Naive thymus-derived CD4-positive, alpha-beta T cell (primary cell): ENCODE results near the gene NUDT4. TPM values are rescaled to one million over a fixed set of nuclear protein-coding genes. Genes with fewer than 3 reads are reported as not detected.
"Not testable (repeated sequence)": the region's sequence is repeated elsewhere in the genome, so short reads cannot be mapped to it uniquely, and the experiment has no call there.

Experiments
- ATAC-seq: fragments of 150-1000 bp; cut with Tn5 transposase; 2 replicates; pipeline ENCODE4 v1.10.0; 2021; ENCODE audit warnings: mild to moderate bottlenecking, moderate library complexity
- CTCF ChIA-PET: fragments of 350-600 bp; sonication (Branson Sonifier 250); formaldehyde crosslinking; loops from one replicate; lab custom pipeline; 2021; ENCODE audit warnings: antibody characterized with exemption; lab: Charles Lee
- POLR2A ChIA-PET: fragments of 350-600 bp; sonication (Branson Sonifier 250); formaldehyde crosslinking; loops from one replicate; lab custom pipeline; 2021; ENCODE audit warnings: antibody characterized with exemption, inconsistent platforms; lab: Charles Lee
- DNase-seq, 9 donors: peaks; one replicate each; pipeline versions ENCODE4 v3.0.0 to v3.0.0-alpha.2; 2020 to 2022; ENCODE audit warnings: mixed read lengths in 1 of 9
- H3K27ac ChIP-seq: one replicate; pipeline ENCODE4 v1.7.0; 2013; ENCODE audit warnings: mild to moderate bottlenecking, low read depth, low read length, moderate library complexity
- H3K27me3 ChIP-seq, 2 donors: one replicate each; pipeline ENCODE4 v1.7.0; 2013; ENCODE audit warnings: low read length in 2 of 2, mild to moderate bottlenecking in 2 of 2, moderate library complexity in 2 of 2; ENCODE audit not compliant: control insufficient read depth in 2 of 2, insufficient read depth in 2 of 2
- H3K36me3 ChIP-seq, 3 experiments: 1 replicate in 2 of 3; 2 replicates in 1 of 3; pipeline ENCODE4 v1.7.0; 2013; ENCODE audit warnings: low read length in 3 of 3, mild to moderate bottlenecking in 3 of 3, moderate library complexity in 1 of 3; ENCODE audit not compliant: insufficient read depth in 3 of 3, control insufficient read depth in 2 of 3
- H3K4me1 ChIP-seq, 2 donors: one replicate each; pipeline ENCODE4 v1.7.0; 2013; ENCODE audit warnings: low read length in 2 of 2, mild to moderate bottlenecking in 2 of 2, moderate library complexity in 1 of 2; ENCODE audit not compliant: control insufficient read depth in 2 of 2, insufficient read depth in 2 of 2
- H3K4me3 ChIP-seq: 2 replicates; pipeline ENCODE4 v1.7.0; 2013; ENCODE audit warnings: mild to moderate bottlenecking, low read length
- H3K9me3 ChIP-seq, 3 experiments: 1 replicate in 2 of 3; 2 replicates in 1 of 3; pipeline ENCODE4 v1.7.0; 2013; ENCODE audit warnings: low read length in 3 of 3; ENCODE audit not compliant: control insufficient read depth in 2 of 3
- H3K27ac Mint-ChIP-seq, 9 donors: one replicate each; pipeline ENCODE4 v1.8.0; 2020 to 2022; ENCODE audit warnings: mixed read lengths in 9 of 9, mild to moderate bottlenecking in 8 of 9, moderate library complexity in 5 of 9, inconsistent platforms in 2 of 9
- H3K27me3 Mint-ChIP-seq, 5 donors: one replicate each; pipeline ENCODE4 v1.8.0; 2021 to 2022; ENCODE audit warnings: mixed read lengths in 5 of 5, mild to moderate bottlenecking in 1 of 5
- H3K36me3 Mint-ChIP-seq, 5 donors: one replicate each; pipeline ENCODE4 v1.8.0; 2020 to 2022; ENCODE audit warnings: mixed read lengths in 5 of 5, mild to moderate bottlenecking in 3 of 5, inconsistent platforms in 1 of 5
- H3K4me1 Mint-ChIP-seq, 7 donors: one replicate each; pipeline ENCODE4 v1.8.0; 2020 to 2022; ENCODE audit warnings: mixed read lengths in 7 of 7, mild to moderate bottlenecking in 3 of 7, inconsistent platforms in 1 of 7
- H3K4me3 Mint-ChIP-seq, 10 donors: one replicate each; pipeline ENCODE4 v1.8.0; 2020 to 2022; ENCODE audit warnings: mild to moderate bottlenecking in 10 of 10, mixed read lengths in 10 of 10, moderate library complexity in 6 of 10, inconsistent platforms in 2 of 10
- H3K9me3 Mint-ChIP-seq, 11 donors: one replicate each; pipeline ENCODE4 v1.8.0; 2020 to 2022; ENCODE audit warnings: mixed read lengths in 11 of 11, mild to moderate bottlenecking in 4 of 11, inconsistent platforms in 1 of 11, moderate library complexity in 1 of 11
- intact Hi-C, 2 donors: fragments of 100-400 bp; cut with micrococcal nuclease; formaldehyde crosslinking; loops; one replicate each; pipeline ENCODE4 v1.15.1; 2023
- polyA plus RNA-seq, 2 donors: library from polyadenylated mRNA; unstranded; fragments of 300-500 nt; fragmentation: Illumina TruSeq; gene quantifications; one replicate each; pipeline ENCODE4 v1.2.3, GENCODE V29; 2021
- total RNA-seq, 6 experiments: library from RNA in 5 of 6; stranded (reverse) in 5 of 6; gene quantifications; 1 replicate in 5 of 6; 2 replicates in 1 of 6; pipeline ENCODE4 v1.2.3 and lab custom pipeline; 2021 to 2026

The NUDT4 gene
- total and polyA plus RNA-seq, 7 experiments from 2014 or later, result 37.1 to 85.1 (median 51.2) TPM

DNA sequence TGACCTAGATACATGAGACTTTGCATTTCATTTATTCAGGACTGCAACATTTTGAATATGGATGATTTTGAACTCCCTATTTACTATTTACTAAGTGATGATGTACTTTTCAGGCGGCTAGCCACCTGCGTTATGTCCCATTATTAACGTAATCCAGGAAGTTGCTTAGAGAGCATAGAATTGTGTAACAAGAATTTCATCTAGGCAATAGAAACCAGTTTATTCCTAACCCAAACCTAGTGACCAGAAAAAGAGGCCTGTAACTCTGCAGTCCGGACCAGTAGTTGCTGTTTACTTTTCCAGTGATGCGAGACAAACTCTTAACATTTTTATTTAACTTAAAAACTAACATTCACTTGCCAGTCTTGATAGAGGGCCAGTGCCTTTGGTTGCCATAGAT, 12.3 kb downstream of the NUDT4 start:
- Mint-ChIP-seq H3K4me3 (peak overlapping the region in 2 of 10 donors; percentile 5 to 21), H3K36me3 (peaks cover 0 to 20% (median 5%) of the 10 kb centered on the region in 5 donors), H3K27ac (peak overlapping the region in 7 of 9 donors; percentile 5 to 87 (median 63)), H3K4me1 (peaks cover 18 to 65% (median 52%) of the 10 kb centered on the region in 7 donors), H3K27me3 (no peaks in the 10 kb centered on the region), H3K9me3 (no peaks in the 10 kb centered on the region)
- no peaks in the 10 kb centered on the region for H3K36me3 ChIP-seq
- H3K27me3 ChIP-seq, result no peaks in the 10 kb centered on the region
- CTCF ChIA-PET, result no interaction called here
- ATAC-seq (no peak), DNase-seq (no peak)
- no peak overlapping the region for H3K27ac ChIP-seq
- no peaks in the 10 kb centered on the region for H3K9me3 ChIP-seq
- H3K4me1 ChIP-seq, result peaks cover 0 to 13% of the 10 kb centered on the region in 2 donors
- no peak overlapping the region for H3K4me3 ChIP-seq
- intact Hi-C loops, result no loop called here
- POLR2A ChIA-PET, result interaction anchor here (1.7 kb wide), 1 partner anchor 11 kb away, joined by 4 read pairs; no protein-coding TSS in a partner anchor

DNA sequence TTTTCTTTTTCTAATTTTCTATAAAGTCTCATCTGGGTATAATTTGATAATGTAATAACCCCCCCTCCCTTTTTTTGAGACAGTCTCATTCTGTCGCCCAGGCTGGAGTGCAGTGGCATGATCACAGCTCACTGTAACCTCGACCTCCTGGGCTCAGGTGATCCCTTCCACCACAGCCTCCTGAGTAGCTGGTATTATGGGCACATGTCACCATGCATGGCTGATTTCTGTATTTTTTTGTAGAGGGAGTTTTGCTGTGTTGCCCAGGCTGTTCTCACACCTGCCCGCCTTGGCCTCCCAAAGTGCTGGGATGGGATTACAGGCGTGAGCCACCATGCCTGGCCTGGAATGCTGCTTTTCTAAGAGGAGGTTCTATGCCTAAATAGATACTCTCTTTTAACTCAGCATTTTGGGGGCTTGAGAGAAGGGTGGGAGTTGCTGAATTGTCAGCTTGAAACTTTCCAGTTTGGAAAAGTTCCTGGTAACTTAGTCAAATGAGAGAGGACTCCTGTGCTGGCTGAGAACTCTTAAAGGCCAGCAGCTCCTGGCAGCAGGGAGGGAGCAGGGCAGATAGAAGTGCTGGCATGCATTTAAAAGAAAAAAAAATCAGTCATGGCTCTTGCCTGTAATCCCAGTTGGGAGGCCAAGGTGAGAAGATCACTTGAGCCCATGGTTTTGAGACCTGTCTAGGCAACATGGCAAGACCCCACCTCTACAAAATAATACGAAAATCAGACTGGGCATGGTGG, 13.0 kb downstream of the NUDT4 start:
- intact Hi-C loops, result no loop called here
- peaks cover 11 to 58% (median 45%) of the 10 kb centered on the region in 7 donors for H3K4me1 Mint-ChIP-seq

DNA sequence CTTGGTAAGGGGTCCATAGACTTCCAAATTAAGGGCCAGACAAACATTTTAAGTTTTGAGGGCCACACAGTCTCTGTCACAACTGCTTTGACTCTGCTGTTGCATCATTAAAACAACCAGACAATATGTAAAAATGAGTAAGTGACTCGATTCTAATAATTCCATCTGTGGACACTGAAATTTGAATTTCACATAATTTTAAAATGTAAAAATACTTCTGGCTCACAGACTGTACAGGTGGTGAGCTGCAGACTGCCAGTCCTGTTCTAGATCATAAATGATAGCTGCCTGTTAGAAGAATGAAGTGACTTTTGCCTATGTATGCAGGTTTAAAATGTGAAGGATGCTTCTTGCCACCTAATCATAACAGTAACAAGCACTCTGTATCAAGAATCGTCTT, 15.7 kb downstream of the NUDT4 start:
- H3K27me3 Mint-ChIP-seq, result no peaks in the 10 kb centered on the region
- ATAC-seq (no peak), DNase-seq (no peak)
- peak overlapping the region in 2 of 9 donors; percentile 2 to 17 for H3K27ac Mint-ChIP-seq
- Histone ChIP-seq H3K36me3 (peaks cover 2 to 18% (median 11%) of the 10 kb centered on the region in 3 experiments), H3K27me3 (no peaks in the 10 kb centered on the region), H3K4me1 (no peaks in the 10 kb centered on the region), H3K4me3 (no peak overlapping the region), H3K27ac (no peak overlapping the region), H3K9me3 (no peaks in the 10 kb centered on the region)
- intact Hi-C loops, result no loop called here
- POLR2A ChIA-PET, result no interaction called here
- CTCF ChIA-PET, result no interaction called here
- peaks cover 8 to 35% (median 30%) of the 10 kb centered on the region in 7 donors for H3K4me1 Mint-ChIP-seq
- no peaks in the 10 kb centered on the region for H3K9me3 Mint-ChIP-seq
- peaks cover 0 to 4% (median under 1%) of the 10 kb centered on the region in 5 donors for H3K36me3 Mint-ChIP-seq
- no peak overlapping the region for H3K4me3 Mint-ChIP-seq

More for the DNA sequence above, 13.0 kb downstream of the NUDT4 start:
- ATAC-seq (no peak), DNase-seq (no peak)
- Histone ChIP-seq H3K27ac (no peak overlapping the region), H3K9me3 (no peaks in the 10 kb centered on the region), H3K4me1 (peaks cover 0 to 11% of the 10 kb centered on the region in 2 donors), H3K36me3 (peaks cover 0 to under 1% (median 0%) of the 10 kb centered on the region in 3 experiments), H3K27me3 (no peaks in the 10 kb centered on the region), H3K4me3 (no peak overlapping the region)
- Mint-ChIP-seq H3K27ac (peak overlapping the region in 7 of 9 donors; percentile 6 to 87 (median 67)), H3K9me3 (no peaks in the 10 kb centered on the region), H3K4me3 (peak overlapping the region in 1 of 10 donors; percentile 21), H3K36me3 (peaks cover 0 to 14% (median 4%) of the 10 kb centered on the region in 5 donors), H3K27me3 (no peaks in the 10 kb centered on the region)
- ChIA-PET CTCF (interaction anchor here (0.7 kb wide), 2 partner anchors 25 to 576 kb away, joined by 3 read pairs; no protein-coding TSS in a partner anchor), POLR2A (no interaction called here)

DNA sequence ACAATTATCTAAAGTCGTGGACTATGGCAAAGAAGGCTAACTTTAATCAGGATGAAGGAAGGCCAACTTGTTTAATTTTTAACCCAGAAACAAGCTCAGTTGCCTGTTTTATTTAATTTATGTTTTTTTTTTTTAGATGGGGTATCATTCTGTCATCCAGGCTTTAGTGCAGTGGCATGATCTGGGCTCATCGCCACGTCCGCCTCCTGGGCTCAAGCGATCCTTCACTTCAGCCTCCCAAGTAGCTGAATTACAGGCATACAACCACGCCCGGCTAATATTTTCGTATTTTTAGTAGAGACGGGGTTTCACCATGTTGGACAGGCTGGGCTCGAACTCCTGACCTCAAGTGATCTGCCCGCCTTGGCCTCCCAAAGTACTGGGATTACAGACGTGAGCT, 19.7 kb downstream of the NUDT4 start:
- Mint-ChIP-seq H3K4me1 (peaks cover 0 to 8% (median 5%) of the 10 kb centered on the region in 7 donors), H3K27ac (peak overlapping the region in 1 of 9 donors; percentile 25), H3K4me3 (no peak overlapping the region), H3K27me3 (no peaks in the 10 kb centered on the region), H3K9me3 (no peaks in the 10 kb centered on the region), H3K36me3 (peaks cover 0 to 11% (median 2%) of the 10 kb centered on the region in 5 donors)
- Histone ChIP-seq H3K36me3 (peaks cover 5 to 23% (median 16%) of the 10 kb centered on the region in 3 experiments), H3K27ac (no peak overlapping the region), H3K4me1 (no peaks in the 10 kb centered on the region), H3K9me3 (no peaks in the 10 kb centered on the region), H3K27me3 (no peaks in the 10 kb centered on the region), H3K4me3 (no peak overlapping the region)
- ATAC-seq, result no peak
- DNase-seq, result no peak
- ChIA-PET POLR2A (interaction anchor here (0.6 kb wide), 2 partner anchors 12 to 343 kb away, joined by 3 to 4 read pairs; no protein-coding TSS in a partner anchor), CTCF (interaction anchor here (0.8 to 4.2 kb wide), 11 partner anchors 10 to 611 kb away, joined by 3 to 38 read pairs (median 6); no protein-coding TSS in a partner anchor)
- intact Hi-C loops, result loop anchor here (2.0 to 5.0 kb wide), 6 partner anchors 19 to 705 kb away; partner anchors contain the start of gene EEA1 (in 2 of the 2)

DNA sequence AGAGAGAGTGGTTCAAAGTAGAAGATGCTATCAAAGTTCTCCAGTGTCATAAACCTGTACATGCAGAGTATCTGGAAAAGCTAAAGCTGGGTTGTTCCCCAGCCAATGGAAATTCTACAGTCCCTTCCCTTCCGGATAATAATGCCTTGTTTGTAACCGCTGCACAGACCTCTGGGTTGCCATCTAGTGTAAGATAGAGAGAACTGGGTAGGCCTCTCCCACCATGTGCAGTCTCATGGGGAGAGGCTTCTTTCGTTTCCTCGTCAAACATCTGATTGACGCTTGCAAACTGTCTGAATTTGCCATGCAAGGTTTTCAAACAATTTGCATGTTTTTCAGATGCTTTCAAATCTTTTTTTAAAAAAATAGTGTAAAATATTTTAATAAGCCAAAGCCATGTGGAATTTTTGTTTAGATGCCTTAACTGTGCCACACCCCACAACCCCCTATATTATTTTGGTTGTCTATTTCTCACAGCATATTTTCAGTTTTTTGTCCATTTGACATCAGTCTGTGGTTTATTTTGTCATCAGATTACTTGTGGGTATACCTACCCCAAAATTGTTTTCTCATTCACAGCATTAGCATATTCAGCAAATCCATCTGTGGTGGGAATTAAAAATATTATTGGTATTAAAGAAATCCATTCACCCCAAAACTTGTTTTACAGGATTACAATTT, 21.6 kb downstream of the NUDT4 start:
- H3K9me3 Mint-ChIP-seq, H3K4me1 ChIP-seq, H3K27me3 ChIP-seq, H3K4me3 Mint-ChIP-seq, H3K27ac ChIP-seq, H3K4me3 ChIP-seq, H3K27me3 Mint-ChIP-seq, H3K9me3 ChIP-seq, CTCF ChIA-PET, H3K4me1 Mint-ChIP-seq, DNase-seq: not testable (repeated sequence)
- H3K36me3 ChIP-seq, result peaks cover 5 to 23% (median 16%) of the 10 kb centered on the region in 3 experiments
- peak; percentile 99 for ATAC-seq
- Mint-ChIP-seq H3K36me3 (peaks cover 0 to 20% (median 7%) of the 10 kb centered on the region in 5 donors), H3K27ac (peak overlapping the region in 1 of 9 donors; percentile 6)
- intact Hi-C loops, result loop anchor here (5.0 kb wide), 3 partner anchors 472 to 703 kb away; partner anchors contain the start of gene EEA1 (in 2 of the 2)
- POLR2A ChIA-PET, result interaction anchor here (1.2 kb wide), 1 partner anchor 412 kb away, joined by 3 read pairs; no protein-coding TSS in a partner anchor
